ENCODE results near the gene GOSR2. TPM values are rescaled to one million over a fixed set of nuclear protein-coding genes. Genes with fewer than 3 reads are reported as not detected.

Gene GOSR2
- total RNA-seq, 1 experiment from 2014 or later: 52.9 TPM

DNA sequence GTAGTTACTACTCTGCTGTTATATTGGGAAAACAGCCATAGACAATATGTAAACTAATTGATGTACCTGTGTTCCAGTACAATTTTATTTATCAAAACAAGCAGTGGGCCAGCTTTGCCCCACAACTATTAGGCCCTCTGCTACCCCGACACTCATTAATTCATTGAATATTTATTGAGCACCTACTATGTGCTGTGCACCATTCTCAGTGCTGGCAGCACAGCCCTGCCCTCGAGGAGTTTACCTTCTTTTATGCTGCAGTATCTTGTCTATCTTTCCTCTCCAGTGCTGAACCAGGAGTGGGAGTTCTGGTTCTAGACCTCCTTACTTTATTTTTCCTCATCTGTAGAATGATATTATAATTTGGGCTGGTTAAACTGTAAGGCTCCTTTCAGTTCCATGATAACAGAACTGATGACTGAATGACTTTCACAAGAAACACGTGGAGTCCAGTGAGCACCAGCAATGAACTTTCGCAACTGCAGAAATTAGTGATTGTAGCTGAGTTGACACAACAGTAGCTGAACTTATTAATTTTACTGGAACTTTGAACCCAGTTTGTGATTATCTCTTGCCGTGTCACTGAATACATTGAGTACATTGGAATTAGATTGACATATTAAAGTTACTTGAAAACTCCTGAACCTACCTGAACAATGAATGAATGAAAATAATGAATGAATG, 2.4 kb downstream of the GOSR2 start:
- H4K20me1 ChIP-seq (ENCODE audit: insufficient read depth): peaks cover 6% of the 10 kb centered on the region; the same call in 1 of the 2 replicates
- H3K4me1 ChIP-seq (ENCODE audit: control insufficient read depth in 1 of 2, insufficient read depth in 2 of 2, low read length in 2 of 2): peaks cover 7 to 10% of the 10 kb centered on the region in 2 experiments
- DNase-seq (ENCODE audit: low read depth, low spot score) (no peak), ATAC-seq (no peak)
- H3K36me3 ChIP-seq (ENCODE audit: control insufficient read depth in 1 of 2, insufficient read depth in 2 of 2, low read length in 2 of 2): peaks cover 8 to 11% of the 10 kb centered on the region in 2 experiments; a peak in 3 of 4 replicates
- no peak for TF ChIP-seq ELF1 (IDR thresholded peaks at IDR 0.05; ENCODE audit: borderline replicate concordance, low read depth)
- no peak for TF ChIP-seq ZFX (IDR thresholded peaks at IDR 0.05)
- TF ChIP-seq EZH2phosphoT487 (IDR thresholded peaks at IDR 0.05; ENCODE audit: borderline replicate concordance): no peak
- TF ChIP-seq, protein P1, sequence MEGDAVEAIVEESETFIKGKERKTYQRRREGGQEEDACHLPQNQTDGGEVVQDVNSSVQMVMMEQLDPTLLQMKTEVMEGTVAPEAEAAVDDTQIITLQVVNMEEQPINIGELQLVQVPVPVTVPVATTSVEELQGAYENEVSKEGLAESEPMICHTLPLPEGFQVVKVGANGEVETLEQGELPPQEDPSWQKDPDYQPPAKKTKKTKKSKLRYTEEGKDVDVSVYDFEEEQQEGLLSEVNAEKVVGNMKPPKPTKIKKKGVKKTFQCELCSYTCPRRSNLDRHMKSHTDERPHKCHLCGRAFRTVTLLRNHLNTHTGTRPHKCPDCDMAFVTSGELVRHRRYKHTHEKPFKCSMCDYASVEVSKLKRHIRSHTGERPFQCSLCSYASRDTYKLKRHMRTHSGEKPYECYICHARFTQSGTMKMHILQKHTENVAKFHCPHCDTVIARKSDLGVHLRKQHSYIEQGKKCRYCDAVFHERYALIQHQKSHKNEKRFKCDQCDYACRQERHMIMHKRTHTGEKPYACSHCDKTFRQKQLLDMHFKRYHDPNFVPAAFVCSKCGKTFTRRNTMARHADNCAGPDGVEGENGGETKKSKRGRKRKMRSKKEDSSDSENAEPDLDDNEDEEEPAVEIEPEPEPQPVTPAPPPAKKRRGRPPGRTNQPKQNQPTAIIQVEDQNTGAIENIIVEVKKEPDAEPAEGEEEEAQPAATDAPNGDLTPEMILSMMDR (IDR thresholded peaks at IDR 0.05 in 2 of 3, conservative IDR thresholded peaks at IDR 0.05 in 1 of 3; ENCODE audit: borderline replicate concordance in 1 of 3, insufficient read depth in 1 of 3, low read depth in 2 of 3, low read length in 2 of 3): no peak
- no peak for TF ChIP-seq EZH2 (IDR thresholded peaks at IDR 0.05)
- no peak for TF ChIP-seq EGR1 (IDR thresholded peaks at IDR 0.05; ENCODE audit: low read depth)
- TF ChIP-seq FOSL1 (IDR thresholded peaks at IDR 0.05; ENCODE audit: low read depth): no peak
- TF ChIP-seq, protein P2, sequence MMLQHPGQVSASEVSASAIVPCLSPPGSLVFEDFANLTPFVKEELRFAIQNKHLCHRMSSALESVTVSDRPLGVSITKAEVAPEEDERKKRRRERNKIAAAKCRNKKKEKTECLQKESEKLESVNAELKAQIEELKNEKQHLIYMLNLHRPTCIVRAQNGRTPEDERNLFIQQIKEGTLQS (IDR thresholded peaks at IDR 0.05): no peak
- TF ChIP-seq POLR2AphosphoS5 (IDR thresholded peaks at IDR 0.05; ENCODE audit: low read depth, low read length): no peak
- TF ChIP-seq SIN3A (IDR thresholded peaks at IDR 0.05; ENCODE audit: low read depth): no peak
- TF ChIP-seq CEBPB (IDR thresholded peaks at IDR 0.05; ENCODE audit: low read depth): no peak
- no peak for TF ChIP-seq POLR2A (IDR thresholded peaks at IDR 0.05; ENCODE audit: borderline replicate concordance, extremely low read depth, insufficient read depth, insufficient read length)
- H3K27me3 ChIP-seq (ENCODE audit: insufficient read depth, low read length): no peaks in the 10 kb centered on the region
- no peak overlapping the region for H3K27ac ChIP-seq (ENCODE audit: low read depth, low read length)
- H3K9me3 ChIP-seq (ENCODE audit: control insufficient read depth in 1 of 2, insufficient read depth in 1 of 2, low read depth in 1 of 2, low read length in 2 of 2): no peaks in the 10 kb centered on the region
- H3K4me3 ChIP-seq (replicated peaks in 1 of 2; ENCODE audit: low read depth in 1 of 2, low read length in 2 of 2): no peak overlapping the region
- no peak overlapping the region for H2AFZ ChIP-seq (ENCODE audit: low read depth, low read length, poor library complexity, severe bottlenecking)
- no peak overlapping the region for H3K9ac ChIP-seq (ENCODE audit: low read length)
- H3K4me2 ChIP-seq (ENCODE audit: low read length): peak overlapping the region; percentile 78; the same call in 1 of the 2 replicates
- POLR2A ChIA-PET: no interaction called here
- H3K9me2 ChIP-seq (ENCODE audit: insufficient read depth): no peaks in the 10 kb centered on the region
- H3K79me2 ChIP-seq (ENCODE audit: insufficient read depth, low read length): peaks cover 78% of the 10 kb centered on the region
- RAD21 ChIA-PET (ENCODE audit: low non-redundant PET in 1 of 2, low total read pairs in 2 of 2, uncharacterized antibody in 2 of 2, unreplicated experiment in 2 of 2): no interaction called here
- intact Hi-C loops (cut with micrococcal nuclease): loop anchor here (10.0 kb wide), 1 partner anchor 141 kb away; no protein-coding TSS in a partner anchor
- CTCF ChIA-PET: interaction anchor here (1.4 to 1.7 kb wide), 2 partner anchors 16 to 17 kb away, joined by 5 to 6 read pairs; no protein-coding TSS in a partner anchor
- BruUV-seq (replicated peaks): no TSS peak

Measured in HCT116 (cell line).